Measurements from ENCODE around the gene WNT2.
"Not testable (repeated sequence)": the region's sequence is repeated elsewhere in the genome, so short reads cannot be mapped to it uniquely, and the experiment has no call there.

The WNT2 gene

DNA sequence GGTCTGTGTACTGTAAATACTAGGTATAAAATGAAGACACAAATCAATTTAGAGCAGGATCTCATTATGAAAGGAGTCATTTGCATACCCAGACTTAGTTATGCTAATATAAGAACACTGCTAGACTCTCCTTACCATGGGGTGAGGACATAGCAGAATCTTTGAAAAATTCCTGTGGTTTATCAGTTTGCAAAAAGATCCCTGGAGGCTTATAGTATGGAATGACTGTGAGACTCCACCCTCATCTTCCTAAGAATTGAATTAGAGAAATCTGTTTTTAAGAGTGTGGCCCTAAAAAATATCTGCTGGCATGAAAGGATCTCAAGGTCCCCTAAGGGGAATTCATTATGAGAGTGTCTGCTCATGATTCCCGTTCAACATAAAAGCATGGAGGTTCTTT lies 63.2 kb downstream of the WNT2 start:
- DNase-seq: no peak

GRCh38 chr7:117251687-117252086 lies 71.2 kb downstream of the WNT2 start:
- DNase-seq: no peak

- no peak for DNase-seq
Observed at GRCh38 chr7:117250801-117251200, 72.1 kb downstream of the WNT2 start.

DNA sequence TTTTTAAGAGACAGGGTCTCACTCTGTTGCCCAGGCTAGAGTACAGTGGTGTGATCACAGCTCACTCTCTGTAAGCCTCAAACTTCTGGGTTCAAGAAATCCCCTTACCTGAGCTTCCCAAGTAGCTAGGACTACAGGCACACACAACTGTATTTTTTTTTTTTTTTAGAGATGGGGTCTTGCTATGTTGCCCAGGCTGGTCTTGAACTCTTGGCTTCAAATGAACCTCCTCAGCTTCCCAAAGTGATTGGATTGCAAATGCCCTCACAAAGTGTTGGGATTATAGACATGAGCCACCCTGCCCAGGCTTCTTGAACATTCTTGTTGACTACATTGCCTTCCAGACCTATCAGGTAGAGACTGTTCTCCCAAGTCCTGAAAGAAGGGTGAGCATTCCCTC lies 72.6 kb downstream of the WNT2 start:
- no peak for DNase-seq

DNA sequence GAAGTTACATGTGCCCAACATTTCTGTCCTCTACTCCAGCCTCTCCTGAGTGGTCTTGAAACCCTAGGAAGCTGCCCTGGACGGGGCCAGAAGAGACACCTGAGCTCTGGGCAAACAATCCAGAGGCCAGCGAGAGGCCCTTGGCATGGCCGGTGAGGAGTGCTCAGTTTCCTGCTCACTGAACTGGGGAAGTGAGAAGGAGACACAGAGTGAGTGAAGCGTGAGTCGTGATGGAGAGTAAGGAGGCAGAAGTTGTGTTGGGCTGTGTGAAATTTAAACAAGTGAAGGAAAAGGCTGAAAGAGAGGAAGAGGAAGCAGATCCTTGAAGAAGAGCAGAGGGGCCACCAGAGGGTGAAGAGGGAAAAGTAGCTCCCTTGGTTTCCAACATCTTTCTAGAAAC lies 73.2 kb downstream of the WNT2 start:
- no peak for DNase-seq

GRCh38 chr7:117248829-117249228 lies 74.0 kb downstream of the WNT2 start:
- no peak for DNase-seq

DNA sequence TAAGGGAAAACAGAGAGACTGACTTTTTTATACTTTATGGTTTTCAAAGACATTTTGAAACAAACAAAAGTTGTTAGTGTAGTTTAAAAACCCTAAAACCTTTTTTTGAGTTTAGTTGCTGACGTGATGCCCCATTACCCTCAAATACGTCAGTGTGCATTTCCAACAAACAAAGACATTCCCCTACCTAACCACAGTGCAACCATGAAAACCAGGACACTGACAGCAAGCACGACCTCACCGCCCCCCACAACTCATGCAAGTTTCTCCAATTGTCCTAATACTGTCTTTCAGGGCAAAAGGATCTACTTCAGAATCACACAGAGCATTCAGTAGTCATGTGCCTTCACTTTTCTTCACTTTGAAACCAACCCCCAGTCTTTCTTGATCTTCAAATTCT lies 75.0 kb downstream of the WNT2 start:
- no peak for DNase-seq

DNA sequence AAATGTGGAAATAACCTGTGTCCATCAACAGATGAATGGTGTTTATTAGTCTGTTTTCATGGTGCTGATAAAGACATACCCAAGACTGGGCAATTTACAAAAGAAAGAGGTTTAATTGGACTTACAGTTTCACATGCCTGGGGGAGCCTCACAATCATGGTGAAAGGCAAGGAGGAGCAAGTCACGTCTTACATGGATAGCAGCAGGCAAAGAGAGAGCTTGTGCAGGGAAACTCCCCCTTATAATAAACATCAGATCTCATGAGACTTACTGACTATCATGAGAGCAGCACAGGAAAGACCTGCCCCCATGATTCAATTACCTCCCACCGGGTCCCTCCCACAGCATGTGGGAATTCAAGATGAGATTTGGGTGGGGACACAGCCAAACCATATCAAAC lies 77.2 kb downstream of the WNT2 start:
- not testable (repeated sequence) for DNase-seq

DNA sequence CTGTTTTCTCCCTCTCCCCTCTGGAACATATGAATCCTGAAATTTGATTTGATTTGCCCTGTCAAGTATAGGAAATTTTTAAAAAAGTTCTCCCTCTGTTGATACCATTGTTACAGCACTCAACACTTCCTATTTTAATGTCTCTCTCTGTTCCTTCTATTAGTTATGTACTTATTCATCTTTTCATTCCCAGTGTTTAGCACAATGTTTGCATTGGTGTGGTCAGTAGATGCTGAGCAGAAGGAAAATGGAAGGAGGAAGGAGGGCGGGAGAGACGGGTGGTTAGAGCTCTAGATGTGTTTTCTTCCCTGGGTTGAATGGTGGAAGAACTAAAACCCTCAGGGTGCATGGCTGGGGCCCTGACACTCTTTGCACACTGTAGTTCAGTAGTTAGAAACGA lies 79.5 kb downstream of the WNT2 start:
- DNase-seq: no peak

DNA sequence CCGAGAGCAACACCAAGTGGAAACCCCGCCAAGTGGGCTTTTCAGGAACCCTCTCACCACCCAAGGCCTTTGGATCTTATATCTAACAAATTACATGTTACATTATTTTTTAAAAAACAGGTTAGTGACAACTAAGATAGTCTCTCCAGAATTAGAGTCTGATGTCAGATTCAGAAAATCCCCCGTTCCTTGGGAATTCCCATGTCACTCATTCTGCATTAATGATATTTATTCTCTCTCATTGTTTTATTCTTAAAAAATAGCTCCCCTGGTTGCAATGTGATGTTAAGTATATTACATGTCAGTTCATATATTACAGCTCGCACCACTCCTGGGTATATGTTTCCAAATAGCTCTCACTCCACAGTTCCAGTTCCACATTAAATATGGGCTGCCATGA lies 81.8 kb downstream of the WNT2 start:
- no peak for DNase-seq

- DNase-seq: no peak
Observed at GRCh38 chr7:117238937-117239336, 83.9 kb downstream of the WNT2 start.

DNA sequence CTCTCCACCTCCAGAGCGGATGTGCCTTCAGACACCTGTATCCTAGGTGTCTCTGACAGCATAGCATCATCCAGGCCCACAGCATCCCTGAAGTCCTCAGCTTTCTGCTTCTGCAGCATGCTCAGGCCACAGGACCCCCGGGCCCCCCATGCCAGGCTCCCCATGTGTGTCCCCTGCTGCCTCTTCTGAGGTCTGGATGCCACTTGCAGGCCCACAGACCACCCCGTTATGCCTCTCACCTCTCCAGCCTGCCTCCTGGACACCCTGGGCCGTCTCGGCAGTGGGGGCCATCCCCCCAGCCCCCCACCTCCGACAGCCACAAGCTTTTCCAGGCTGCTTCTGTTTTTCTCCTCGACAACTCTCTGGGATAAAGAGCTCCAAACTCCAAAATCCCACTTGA lies 84.4 kb downstream of the WNT2 start:
- DNase-seq: no peak

GRCh38 chr7:117237646-117238045 lies 85.2 kb downstream of the WNT2 start:
- no peak for DNase-seq

- DNase-seq: no peak
Observed at GRCh38 chr7:117231047-117231359, 91.9 kb downstream of the WNT2 start.

DNA sequence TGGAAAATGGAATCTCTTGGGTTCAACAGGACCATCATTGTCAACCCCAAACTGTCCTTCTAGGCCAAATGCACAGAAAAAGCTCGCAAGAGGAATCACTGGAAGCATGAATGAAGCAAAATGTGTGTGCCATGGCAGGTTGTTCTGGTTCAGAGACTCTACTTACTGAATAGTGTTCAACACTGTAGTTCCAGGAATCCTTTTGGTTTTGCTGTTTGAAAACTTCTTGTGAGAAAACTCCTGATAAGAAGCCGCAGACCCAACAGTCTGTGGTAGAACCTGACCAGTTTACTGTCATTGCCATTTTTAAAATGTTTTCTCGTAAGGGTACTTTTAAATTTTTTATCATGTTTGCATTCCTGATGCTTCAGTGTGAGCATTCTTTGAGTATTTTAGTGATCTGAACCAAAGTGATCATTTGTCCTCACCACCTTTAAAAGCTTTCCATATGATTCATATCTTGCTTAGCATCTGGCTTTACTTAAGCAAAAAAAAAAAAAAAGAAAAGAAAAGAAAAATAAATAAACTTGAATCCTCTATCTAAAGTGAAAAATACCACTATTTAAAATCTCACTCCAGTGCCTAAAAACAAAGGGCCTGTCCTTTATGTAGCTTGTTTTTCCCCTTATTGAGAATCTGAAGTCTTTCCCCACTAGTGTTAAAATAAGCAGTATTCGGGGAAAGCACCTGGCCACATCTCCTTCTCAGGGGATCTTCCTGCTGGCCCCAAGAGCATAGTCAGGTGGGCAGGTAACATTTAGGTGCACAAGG lies 92.4 kb downstream of the WNT2 start:
- no peak for DNase-seq

- DNase-seq: no peak
Observed at GRCh38 chr7:117229350-117229749, 93.5 kb downstream of the WNT2 start.

DNA sequence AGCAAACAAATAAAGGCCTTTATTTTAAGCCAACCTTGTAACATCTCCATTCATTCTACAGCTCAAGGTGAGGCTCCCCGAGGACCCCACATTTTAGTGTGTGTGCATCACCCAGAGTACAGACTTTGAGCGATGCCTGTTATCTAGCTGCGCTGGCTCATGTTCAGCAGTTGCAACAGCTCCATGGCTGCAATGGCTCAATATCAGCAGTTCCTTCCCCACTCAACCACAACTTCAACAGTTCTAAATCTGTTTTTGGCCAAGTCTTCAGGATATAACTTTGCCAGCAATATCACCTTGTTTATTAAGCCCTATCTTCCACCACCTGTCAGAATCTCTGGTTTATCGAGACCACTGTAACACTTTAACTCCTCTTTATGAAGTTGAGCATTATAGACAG lies 95.8 kb downstream of the WNT2 start:
- no peak for DNase-seq

GRCh38 chr7:117225536-117225935 lies 97.3 kb downstream of the WNT2 start:
- no peak for DNase-seq
